Measurements from ENCODE around the gene EVX2.

DNA sequence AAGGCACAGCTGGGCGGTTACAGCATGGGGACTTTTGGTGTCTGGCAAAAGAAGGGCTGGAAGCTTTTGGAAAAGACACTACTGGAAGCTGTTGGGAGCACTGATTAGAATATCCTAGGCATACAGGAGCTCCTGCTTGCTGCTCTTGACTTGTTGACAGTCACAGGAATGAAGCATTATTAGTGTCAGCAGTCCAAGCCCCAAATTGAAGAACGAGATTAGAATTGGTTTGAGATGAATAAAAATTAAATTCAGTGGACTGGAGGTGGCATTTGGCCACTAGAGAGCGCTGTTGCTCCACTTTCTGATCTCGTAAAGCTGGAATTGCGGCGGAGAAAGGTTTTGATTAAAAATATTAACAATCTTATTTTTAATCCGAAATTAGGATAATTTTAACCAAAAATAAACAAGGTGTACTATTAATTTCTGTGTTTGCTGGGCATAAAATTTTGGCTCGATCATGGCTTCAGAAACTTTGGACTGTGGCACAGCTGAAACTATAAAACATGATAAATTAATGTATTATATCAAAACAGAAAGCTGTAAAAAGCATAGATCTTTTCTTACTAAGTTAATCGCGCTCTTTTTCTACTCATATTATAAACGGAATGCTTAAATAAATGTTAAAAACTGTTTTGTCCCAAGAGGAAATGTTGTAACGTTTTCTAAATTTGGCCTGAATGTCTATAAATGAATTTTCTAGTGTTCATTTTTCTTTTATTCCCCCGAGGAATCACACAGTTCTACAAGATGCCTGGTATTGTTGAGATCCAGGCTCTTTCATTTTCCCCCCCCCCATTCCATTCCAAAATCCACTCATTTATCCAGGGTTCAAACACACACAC, 43.4 kb upstream of the EVX2 start:
- TF ChIP-seq ATF2 (CRISPR knock-in tag; IDR thresholded peaks at IDR 0.05) (no peak), MYC (CRISPR knock-in tag; IDR thresholded peaks at IDR 0.05; ENCODE audit: borderline replicate concordance) (no peak), SMAD9 (CRISPR knock-in tag; IDR thresholded peaks at IDR 0.05) (no peak), USF2 (IDR thresholded peaks at IDR 0.05; ENCODE audit: low read depth, low read length) (no peak), USF2 (CRISPR knock-in tag; IDR thresholded peaks at IDR 0.05; ENCODE audit: borderline replicate concordance) (no peak), ZNF549 (CRISPR knock-in tag; IDR thresholded peaks at IDR 0.05) (no peak), ZNF326 (CRISPR knock-in tag; IDR thresholded peaks at IDR 0.05; ENCODE audit: borderline replicate concordance) (no peak), PRPF4 (IDR thresholded peaks at IDR 0.05; ENCODE audit: low read depth, low read length, poor library complexity, severe bottlenecking) (no peak), ZNF768 (CRISPR knock-in tag; IDR thresholded peaks at IDR 0.05) (no peak)

All from HepG2 (cell line).